Stomach (tissue), 9 donors: Measurements from ENCODE around the gene DUSP9. TPM values are rescaled to one million over a fixed set of nuclear protein-coding genes. Genes with fewer than 3 reads are reported as not detected.

Source experiments
- DNase-seq, 2 donors: peaks; one replicate each; pipeline versions ENCODE4 v3.0.0 to v3.0.0-alpha.2; 2013 to 2019
- H3K27ac ChIP-seq, 5 donors: fragments of 200-600 bp in 4 of 5; sonication (generic) in 4 of 5; one replicate each; pipeline ENCODE4 v1.5.1; 2013 to 2019; ENCODE audit warnings: mild to moderate bottlenecking in 1 of 5, moderate library complexity in 1 of 5
- H3K27me3 ChIP-seq, 3 donors: fragments of 200-600 bp; sonication (generic); one replicate each; pipeline ENCODE4 v1.5.1; 2017 to 2019; ENCODE audit warnings: mixed run types in 1 of 3
- H3K36me3 ChIP-seq, 4 donors: fragments of 200-600 bp; sonication (generic); 1 replicate in 3 of 4; 2 replicates in 1 of 4; pipeline ENCODE4 v1.5.1; 2016 to 2019
- H3K4me1 ChIP-seq, 4 donors: fragments of 200-600 bp; sonication (generic); one replicate each; pipeline ENCODE4 v1.5.1; 2016 to 2019
- H3K4me3 ChIP-seq, 4 donors: fragments of 200-600 bp; sonication (generic) in 3 of 4; one replicate each; pipeline ENCODE4 v1.5.1; 2016 to 2019; ENCODE audit warnings: mild to moderate bottlenecking in 1 of 4
- H3K9me3 ChIP-seq, 4 donors: fragments of 200-600 bp; sonication (generic); one replicate each; pipeline ENCODE4 v1.5.1; 2016 to 2019
- CTCF ChIP-seq, 7 experiments: fragments of 450-650 bp in 4 of 7; fragments of 200-600 bp in 3 of 7; sonication (generic) in 3 of 7; IDR thresholded peaks; one replicate each; pipeline ENCODE4 v1.5.1; 2016 to 2019; ENCODE audit warnings: antibody characterized with exemption in 7 of 7, control low read depth in 2 of 7, mild to moderate bottlenecking in 1 of 7
- EP300 ChIP-seq: sonication (generic); formaldehyde crosslinking; IDR thresholded peaks from one replicate; pipeline ENCODE4 v1.6.1; 2017; ENCODE audit warnings: antibody characterized with exemption
- POLR2A ChIP-seq, 4 donors: fragments of 450-650 bp; IDR thresholded peaks; one replicate each; pipeline ENCODE4 v1.6.1; 2016; ENCODE audit warnings: antibody characterized with exemption in 4 of 4, control low read depth in 2 of 4, mild to moderate bottlenecking in 1 of 4, moderate library complexity in 1 of 4
- POLR2AphosphoS5 ChIP-seq, 3 donors: sonication (generic); formaldehyde crosslinking; IDR thresholded peaks; one replicate each; pipeline ENCODE4 v1.6.1; 2016; ENCODE audit warnings: antibody characterized with exemption in 3 of 3
- whole genome bisulfite sequencing, 5 donors: extraction: QIAGEN DNeasy Blood & Tissue Kit in 3 of 5; methylation state at CpG; one replicate each; pipeline versions ENCODE4 v1.1.5 to v1.1.7; 2013 to 2018; 5-methylcytosine and 5-hydroxymethylcytosine counted together
- intact Hi-C: fragments of 100-400 bp; cut with DNase I; formaldehyde crosslinking; loops from one replicate; pipeline ENCODE4 v1.15.1; 2023; ENCODE audit warnings: low total_unique reads
- polyA plus RNA-seq, 3 donors: library from polyadenylated mRNA; stranded (reverse); fragments of 200-250 nt; gene quantifications; one replicate each; pipeline ENCODE4 v1.2.3, GENCODE V29; 2013
- total RNA-seq, 5 donors: library from RNA; depleted of rRNA; stranded (reverse); fragments of >200 nt; gene quantifications; one replicate each; pipeline versions ENCODE4 v1.1.0 to v1.2.3, GENCODE V29; 2014 to 2016
- donor health status: healthy with polysubstance abuse.
- donor health status: Bipolar disorder and iron deficiency.
- donor health status: healthy.

DUSP9 gene
- total and polyA plus RNA-seq, 8 donors: 0.18 to 0.25 TPM; not detected in 6

DNA sequence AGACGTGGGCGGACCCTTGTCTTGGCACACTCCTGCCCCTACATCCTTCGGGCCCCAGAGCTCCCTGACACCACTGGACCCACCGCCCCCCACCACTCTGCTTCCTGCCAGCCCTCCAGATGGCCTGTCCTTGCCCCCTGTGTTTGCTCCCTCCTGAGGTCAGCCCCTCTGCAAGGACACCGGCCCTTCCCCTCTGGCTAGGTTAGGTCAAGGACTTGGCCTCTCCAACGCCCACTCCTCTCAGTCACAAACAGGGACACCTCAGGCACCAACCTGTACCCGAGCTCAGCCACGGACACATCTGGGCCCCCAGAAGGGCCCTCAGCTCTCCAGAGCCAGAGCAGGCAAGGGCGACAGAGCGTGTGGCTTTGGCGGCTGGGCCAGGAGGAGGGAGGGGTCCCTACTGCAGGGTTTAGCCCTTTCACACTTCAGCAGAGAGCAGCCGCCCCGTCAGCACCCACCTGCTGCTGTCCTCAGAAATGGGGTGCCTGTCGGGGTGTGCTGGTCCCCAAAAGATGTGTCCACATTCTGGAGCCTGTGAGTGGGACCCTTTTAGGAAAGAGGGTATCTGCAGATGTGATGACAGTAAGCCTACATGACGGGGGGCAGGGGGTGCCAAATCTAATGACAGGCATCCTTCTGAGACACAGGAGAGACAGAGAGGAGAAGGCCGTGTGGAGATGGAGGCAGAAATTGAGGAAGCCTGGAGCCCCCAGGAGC is 23.5 kb upstream of the DUSP9 start:
- Histone ChIP-seq H3K27me3 (peaks cover 0 to 28% (median 26%) of the 10 kb centered on the region in 3 donors), H3K4me1 (no peaks in the 10 kb centered on the region), H3K27ac (no peak overlapping the region), H3K9me3 (no peaks in the 10 kb centered on the region), H3K36me3 (no peaks in the 10 kb centered on the region), H3K4me3 (no peak overlapping the region)
- WGBS, 5 donors: 69 to 77% (median 72%) methylated on average over 8 to 16 of the region's 16 CpGs
- TF ChIP-seq POLR2AphosphoS5 (IDR thresholded peaks at IDR 0.05): no peak
- no peak for TF ChIP-seq POLR2A (IDR thresholded peaks at IDR 0.05)
- no peak for TF ChIP-seq CTCF (IDR thresholded peaks at IDR 0.05)
- no peak for TF ChIP-seq EP300
- intact Hi-C loops: no loop called here
- DNase-seq: no peak

DNA sequence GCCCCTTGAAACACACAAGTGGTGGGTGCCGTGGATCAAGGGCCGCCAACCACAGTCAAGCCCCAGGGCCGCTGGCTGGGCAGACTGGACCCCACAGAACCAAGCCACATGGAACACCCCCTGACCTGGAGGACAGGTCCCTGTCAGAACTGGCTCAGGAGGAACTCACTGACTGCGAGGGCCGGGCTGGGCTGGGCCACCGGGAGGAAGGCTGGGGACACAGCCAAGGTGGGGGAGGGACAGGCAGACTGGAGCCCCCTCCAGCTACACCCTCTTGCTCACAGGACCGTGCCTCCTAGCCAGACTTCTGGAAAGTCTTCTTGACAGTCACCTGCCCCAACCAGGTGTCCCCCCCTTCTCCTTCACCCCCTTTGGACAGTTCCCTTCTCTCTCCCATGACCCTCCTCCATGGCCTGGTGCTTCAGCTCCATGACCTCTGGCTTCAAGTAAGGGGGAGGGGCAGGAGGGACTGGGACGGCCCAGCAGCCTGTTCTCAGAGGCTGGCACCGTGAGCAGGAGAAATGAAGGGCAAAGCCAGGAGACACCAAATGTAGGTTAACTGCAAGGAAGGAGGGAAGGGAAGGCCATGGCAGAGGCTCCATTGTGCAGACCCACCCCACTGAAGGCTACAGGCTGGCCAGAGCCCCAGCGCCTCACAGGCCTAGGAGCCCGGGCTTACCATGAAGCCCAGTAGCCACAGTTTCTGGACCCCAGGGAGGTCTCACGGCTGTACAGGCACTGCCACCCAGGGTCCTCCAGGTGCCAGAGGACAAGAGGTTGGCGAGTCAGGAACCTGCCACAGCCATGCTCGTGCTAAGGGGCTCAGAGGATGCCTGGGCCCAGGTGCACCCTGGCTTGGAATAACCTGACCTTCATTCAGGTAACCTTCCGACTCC is 22.6 kb upstream of the DUSP9 start:
- H3K9me3 ChIP-seq: no peaks in the 10 kb centered on the region
- H3K36me3 ChIP-seq: no peaks in the 10 kb centered on the region
- H3K4me1 ChIP-seq: no peaks in the 10 kb centered on the region
- intact Hi-C loops: no loop called here
- no peak overlapping the region for H3K27ac ChIP-seq
- peaks cover 0 to 26% (median 26%) of the 10 kb centered on the region in 3 donors for H3K27me3 ChIP-seq
- DNase-seq: no peak
- WGBS, 5 donors: 60 to 89% (median 82%) methylated on average over 5 to 15 of the region's 15 CpGs
- no peak overlapping the region for H3K4me3 ChIP-seq
- no peak for TF ChIP-seq POLR2AphosphoS5 (IDR thresholded peaks at IDR 0.05)
- TF ChIP-seq CTCF (IDR thresholded peaks at IDR 0.05): no peak
- TF ChIP-seq EP300: no peak
- no peak for TF ChIP-seq POLR2A (IDR thresholded peaks at IDR 0.05)

- H3K36me3 ChIP-seq: no peaks in the 10 kb centered on the region
- H3K9me3 ChIP-seq: peaks cover 0 to 7% (median 0%) of the 10 kb centered on the region in 4 donors
- no peak overlapping the region for H3K4me3 ChIP-seq
- WGBS, 5 donors: 80 to 92% (median 86%) methylated on average over 12 to 21 of the region's 21 CpGs
- H3K27me3 ChIP-seq: peaks cover 0 to 26% (median 21%) of the 10 kb centered on the region in 3 donors
- H3K27ac ChIP-seq: no peak overlapping the region
- TF ChIP-seq EP300 (no peak), CTCF (IDR thresholded peaks at IDR 0.05) (no peak), POLR2AphosphoS5 (IDR thresholded peaks at IDR 0.05) (no peak), POLR2A (IDR thresholded peaks at IDR 0.05) (no peak)
- no peaks in the 10 kb centered on the region for H3K4me1 ChIP-seq
- no peak for DNase-seq
- intact Hi-C loops: no loop called here
Observed at GRCh38 chrX:153625271-153626024, 21.6 kb upstream of the DUSP9 start.
